HG02970 (cell line): ENCODE results near the gene NCBP2.

Experiments used
- ATAC-seq: cut with Tn5 transposase; IDR thresholded peaks from one replicate; pipeline ENCODE4 v1.9.1; 2021; ENCODE audit warnings: mild to moderate bottlenecking, moderate library complexity, moderate number of reproducible peaks; ENCODE audit not compliant: unreplicated experiment, low FRiP score

NCBP2 gene

DNA sequence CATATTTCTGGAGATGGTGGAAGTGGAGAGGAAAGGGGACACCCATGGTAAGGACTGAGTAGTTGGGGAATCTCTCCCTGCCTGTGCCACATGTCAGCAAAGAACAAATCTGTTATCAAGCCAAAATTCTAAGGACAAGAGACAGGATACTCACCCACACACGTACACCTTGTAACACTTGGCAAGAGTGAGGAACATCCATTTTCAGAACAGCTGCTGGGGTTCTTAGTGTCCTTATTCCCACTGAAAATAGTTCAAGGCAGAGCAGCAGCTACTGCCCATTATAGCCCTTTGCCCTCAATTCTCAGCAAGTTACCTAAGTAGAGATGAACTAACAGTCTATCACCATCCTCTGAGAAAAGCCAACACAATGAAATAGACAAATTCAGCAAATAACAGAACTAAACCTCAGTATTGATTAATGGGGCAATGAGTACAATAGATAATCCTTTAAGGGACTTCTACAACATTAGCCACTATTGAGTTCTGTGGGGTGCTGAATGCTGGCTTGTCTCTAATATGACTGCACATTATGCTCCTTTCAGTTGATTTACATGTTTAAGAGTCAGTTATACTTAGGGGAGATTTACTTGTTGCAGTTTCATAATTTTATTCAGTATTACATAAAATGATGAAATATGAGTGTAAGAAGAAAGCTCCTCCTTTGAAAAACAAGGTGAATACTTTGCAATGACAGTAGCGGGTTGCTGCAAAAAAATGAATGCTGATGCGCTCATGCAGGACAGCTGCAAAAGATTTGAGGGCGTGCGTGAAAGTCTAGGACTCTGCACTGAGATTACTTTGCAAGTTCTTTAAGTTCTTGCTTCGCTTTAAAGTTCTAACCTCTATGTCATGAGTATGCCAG, 52.3 kb downstream of the NCBP2 start:
- ATAC-seq, result no peak

DNA sequence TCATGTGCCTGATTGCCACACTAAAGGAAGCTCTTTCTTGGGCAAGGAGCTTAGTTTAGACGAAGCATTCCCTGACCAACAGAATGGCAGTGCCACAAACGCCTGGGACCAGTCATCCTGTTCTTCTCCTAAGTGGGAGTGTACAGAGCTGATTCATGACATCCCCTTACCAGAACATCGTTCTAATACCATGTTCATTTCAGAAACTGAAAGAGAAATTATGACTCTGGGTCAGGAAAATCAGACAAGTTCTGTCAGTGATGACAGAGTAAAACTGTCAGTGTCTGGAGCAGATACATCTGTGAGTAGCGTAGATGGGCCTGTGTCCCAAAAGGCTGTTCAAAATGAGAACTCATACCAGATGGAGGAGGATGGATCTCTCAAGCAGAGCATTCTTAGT, 56.2 kb downstream of the NCBP2 start:
- ATAC-seq, result no peak
